ENCODE results near the gene RNASE9.

- TF ChIP-seq, protein P1, sequence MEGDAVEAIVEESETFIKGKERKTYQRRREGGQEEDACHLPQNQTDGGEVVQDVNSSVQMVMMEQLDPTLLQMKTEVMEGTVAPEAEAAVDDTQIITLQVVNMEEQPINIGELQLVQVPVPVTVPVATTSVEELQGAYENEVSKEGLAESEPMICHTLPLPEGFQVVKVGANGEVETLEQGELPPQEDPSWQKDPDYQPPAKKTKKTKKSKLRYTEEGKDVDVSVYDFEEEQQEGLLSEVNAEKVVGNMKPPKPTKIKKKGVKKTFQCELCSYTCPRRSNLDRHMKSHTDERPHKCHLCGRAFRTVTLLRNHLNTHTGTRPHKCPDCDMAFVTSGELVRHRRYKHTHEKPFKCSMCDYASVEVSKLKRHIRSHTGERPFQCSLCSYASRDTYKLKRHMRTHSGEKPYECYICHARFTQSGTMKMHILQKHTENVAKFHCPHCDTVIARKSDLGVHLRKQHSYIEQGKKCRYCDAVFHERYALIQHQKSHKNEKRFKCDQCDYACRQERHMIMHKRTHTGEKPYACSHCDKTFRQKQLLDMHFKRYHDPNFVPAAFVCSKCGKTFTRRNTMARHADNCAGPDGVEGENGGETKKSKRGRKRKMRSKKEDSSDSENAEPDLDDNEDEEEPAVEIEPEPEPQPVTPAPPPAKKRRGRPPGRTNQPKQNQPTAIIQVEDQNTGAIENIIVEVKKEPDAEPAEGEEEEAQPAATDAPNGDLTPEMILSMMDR (IDR thresholded peaks at IDR 0.05; ENCODE audit: low read depth, low read length), result no peak
- TF ChIP-seq POLR2A (IDR thresholded peaks at IDR 0.05; ENCODE audit: extremely low read depth, insufficient read length), result no peak
- no peak for TF ChIP-seq MYC (IDR thresholded peaks at IDR 0.05; ENCODE audit: low read depth, low read length)
- TF ChIP-seq, protein P2, sequence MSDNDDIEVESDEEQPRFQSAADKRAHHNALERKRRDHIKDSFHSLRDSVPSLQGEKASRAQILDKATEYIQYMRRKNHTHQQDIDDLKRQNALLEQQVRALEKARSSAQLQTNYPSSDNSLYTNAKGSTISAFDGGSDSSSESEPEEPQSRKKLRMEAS (IDR thresholded peaks at IDR 0.05; ENCODE audit: low read depth, low read length), result no peak
Observed at GRCh38 chr14:20516921-20517320, 43.9 kb downstream of the RNASE9 start.

Measured in NB4 (cell line).